NCI-H748 (cell line): Measurements from ENCODE around the gene HOXB5.
A peak's percentile ranks its signal among the peaks of the same experiment; 100 is the strongest.

Source experiments
- DNase-seq: peaks from one replicate; lab custom pipeline; 2025; ENCODE audit not compliant: unreplicated experiment; lab: John Stamatoyannopoulos, UW

The HOXB5 gene

DNA sequence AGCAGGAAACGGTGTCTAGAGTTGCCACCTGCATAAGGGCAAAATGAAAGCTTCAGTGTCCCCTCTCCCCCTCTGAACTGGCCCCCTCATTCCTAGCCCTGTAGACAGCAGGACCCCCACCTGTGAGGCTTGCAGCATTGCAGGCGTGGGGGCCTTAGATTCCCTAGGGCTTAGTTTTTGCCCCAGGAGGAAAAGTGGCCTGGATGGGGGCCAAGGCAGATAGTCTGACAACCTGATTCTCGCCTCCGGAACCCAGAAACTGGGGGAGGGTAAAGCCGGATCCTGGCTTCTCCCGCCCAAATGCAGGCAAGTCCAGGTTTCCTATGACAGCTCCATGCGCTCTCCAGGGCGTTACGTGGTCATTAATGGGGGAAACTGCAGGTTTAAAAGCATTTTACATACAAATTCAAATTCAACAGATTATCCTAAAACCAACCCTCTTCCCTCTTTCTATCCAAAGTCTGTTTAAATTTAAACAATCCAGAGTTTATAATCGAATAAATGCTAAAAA lies 11.9 kb upstream of the HOXB5 start:
- DNase-seq, result no peak

DNA sequence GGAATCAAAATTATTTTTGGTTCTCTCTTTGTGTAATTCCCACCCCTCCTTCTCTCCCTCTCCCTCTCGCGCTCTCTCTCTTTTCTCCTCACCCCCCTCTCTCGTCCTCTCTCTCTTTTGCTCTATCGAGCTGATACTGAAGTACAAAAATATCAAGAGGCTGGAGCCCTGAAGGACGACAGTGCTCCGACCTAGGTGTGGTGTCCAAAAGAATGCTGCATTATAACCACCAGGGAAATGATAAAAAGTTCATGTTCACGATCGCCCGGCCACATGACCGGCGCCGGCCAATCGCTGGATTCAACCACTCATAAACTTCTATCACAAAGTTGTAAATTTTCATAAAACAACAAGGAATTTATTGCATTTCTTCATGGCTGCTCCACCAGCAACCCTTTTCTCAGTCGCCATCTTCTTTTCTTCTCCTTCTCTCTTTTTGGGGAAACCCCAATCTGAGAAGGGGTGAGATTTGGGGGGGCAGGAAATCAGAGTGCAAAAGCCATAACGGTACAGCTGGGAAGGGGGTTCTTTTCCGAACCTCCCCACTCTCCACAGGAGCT lies 11.3 kb upstream of the HOXB5 start, which contains the start of gene HOXB6:
HOXB6 (minus strand) TSS at position 217 of the 560 bp plus-strand sequence. CDS start 6,836 bp downstream, outside the sequence.
- DNase-seq, result no peak

DNA sequence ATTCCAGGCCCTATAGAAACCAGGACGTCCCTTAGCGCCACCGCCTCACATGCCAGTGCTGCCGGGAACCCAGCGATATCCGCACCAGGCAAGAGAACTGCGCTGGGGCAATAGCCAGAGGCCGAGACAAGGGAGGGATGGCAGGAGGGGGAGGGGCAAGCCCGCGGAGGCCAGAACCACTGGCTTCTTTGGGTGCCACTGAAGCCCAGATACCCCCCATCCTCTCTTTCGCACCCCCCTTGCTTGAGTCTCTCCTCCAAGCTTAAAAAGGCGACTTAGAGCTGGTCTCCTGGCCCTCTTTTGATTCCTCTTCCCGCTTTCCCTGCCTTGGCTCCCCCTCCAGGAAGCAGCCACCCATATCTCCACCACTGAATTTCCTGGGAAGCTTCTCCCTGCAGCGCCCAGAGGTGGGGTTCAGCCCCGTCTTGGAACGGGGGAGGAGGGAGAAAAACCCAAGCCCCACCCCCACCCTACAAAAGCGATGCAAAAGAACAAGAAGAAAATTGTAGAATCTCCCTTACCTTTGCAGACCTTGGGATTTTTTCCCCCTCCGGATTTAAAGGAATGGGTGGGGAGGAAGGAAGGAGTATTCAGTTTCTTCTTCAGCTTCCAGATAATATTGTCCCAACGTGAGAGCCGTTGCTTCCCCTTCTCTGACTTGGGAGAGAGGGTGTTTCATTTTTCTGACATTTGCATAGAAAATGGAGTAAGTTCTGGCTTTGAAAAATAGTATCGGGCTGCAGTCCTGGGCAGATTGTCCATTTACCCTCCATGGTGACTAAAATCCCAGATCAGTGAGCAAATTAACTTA lies 10.6 kb upstream of the HOXB5 start:
- peak; percentile 10 for DNase-seq

DNA sequence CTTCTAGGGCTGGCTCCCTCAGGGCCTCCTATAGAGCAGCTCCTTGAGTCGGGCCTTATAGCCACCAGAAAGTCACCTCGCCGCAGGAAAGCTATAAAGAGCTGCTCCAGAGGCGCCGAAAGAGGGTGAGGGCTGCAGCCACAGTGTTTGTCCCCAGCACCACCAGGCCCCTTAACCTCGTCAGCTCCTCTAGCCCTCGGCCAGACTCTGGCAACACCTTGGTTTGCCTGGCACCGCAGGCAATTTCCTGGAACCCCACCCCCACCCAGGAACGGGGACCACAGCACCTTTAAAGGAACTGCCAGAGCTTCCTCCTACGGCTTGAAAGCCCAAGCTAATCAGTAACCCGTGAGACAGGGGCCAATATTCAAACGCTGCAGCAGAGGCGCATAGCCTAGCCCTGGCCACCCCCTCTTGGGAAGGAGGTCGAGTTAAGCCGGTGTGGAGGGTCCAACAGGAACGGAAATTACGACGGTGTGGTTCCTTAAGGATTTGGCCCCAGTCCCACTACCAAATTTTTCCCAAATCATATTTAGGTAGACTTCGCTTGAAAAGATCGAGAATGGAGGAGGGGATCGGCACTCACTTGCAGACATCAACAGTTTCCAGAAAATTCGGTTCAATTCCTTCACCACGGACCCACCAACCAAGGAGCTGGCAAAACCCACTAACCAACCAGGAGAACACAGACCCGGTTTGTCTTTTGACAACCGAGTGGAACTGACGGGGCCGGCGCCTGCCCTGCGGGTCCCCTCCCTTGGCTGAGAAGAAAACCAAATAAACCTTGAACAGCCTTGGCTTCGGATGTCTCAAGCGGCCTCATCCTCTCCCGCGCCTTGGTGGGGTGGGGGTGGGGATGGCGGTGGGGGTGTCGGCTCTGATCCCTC lies 8.2 kb upstream of the HOXB5 start:
- no peak for DNase-seq

DNA sequence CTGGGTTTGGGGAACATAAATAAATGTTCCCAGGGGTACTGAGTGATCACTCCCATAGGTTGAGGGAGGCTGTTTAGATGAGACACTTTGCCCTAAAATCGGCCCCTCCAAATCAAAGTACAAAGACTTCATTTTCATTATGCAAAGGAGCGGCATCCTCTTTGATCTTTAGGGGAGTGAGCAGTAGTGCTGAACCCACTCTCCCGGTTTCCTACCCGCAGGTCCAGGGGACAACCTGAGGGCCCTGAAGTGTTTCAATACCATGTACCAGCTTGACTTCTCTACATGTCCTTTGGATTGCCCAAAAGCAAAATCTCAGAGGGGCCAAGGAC lies 7.6 kb upstream of the HOXB5 start:
- DNase-seq, result no peak

GRCh38 chr17:48600244-48601098 lies 6.9 kb upstream of the HOXB5 start:
- peak; percentile 42 for DNase-seq

GRCh38 chr17:48599354-48599753 lies 5.8 kb upstream of the HOXB5 start:
- DNase-seq, result no peak

DNA sequence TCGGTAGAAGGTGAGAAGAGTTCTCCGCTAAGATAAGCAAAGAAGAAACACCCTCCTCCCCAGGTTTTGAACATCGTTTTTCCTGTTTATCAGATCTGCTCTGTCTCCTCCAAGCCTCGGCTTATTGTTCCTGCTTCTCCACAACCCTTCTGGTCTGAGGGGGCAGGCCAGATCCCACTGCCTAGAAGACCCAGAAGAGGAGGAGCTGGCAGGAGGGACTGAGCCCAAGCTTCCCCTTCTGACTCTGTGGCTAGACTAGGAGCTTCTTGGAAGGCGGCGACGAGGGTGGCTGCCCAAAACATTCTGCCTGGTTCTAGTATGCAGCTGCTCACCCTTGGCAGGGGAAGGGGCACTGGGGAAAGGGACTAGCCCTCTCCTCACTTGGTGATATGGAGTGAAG lies 5.2 kb upstream of the HOXB5 start:
- DNase-seq, result no peak

- DNase-seq, result peak; percentile 70
Measured at GRCh38 chr17:48597778-48598631, 4.4 kb upstream of the HOXB5 start.

DNA sequence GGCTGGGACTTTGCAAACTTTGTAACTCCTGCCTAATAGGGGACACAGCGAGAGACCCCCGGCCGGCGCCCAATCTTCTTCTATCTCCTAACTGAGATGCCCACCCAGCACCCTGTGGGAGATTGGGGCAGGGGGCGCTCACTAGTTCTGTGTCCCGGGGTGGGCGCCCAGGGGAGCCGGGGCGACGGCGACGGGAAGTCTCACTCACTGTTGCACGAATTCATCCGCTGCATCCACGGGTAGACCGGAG lies 3.9 kb upstream of the HOXB5 start:
- no peak for DNase-seq

DNA sequence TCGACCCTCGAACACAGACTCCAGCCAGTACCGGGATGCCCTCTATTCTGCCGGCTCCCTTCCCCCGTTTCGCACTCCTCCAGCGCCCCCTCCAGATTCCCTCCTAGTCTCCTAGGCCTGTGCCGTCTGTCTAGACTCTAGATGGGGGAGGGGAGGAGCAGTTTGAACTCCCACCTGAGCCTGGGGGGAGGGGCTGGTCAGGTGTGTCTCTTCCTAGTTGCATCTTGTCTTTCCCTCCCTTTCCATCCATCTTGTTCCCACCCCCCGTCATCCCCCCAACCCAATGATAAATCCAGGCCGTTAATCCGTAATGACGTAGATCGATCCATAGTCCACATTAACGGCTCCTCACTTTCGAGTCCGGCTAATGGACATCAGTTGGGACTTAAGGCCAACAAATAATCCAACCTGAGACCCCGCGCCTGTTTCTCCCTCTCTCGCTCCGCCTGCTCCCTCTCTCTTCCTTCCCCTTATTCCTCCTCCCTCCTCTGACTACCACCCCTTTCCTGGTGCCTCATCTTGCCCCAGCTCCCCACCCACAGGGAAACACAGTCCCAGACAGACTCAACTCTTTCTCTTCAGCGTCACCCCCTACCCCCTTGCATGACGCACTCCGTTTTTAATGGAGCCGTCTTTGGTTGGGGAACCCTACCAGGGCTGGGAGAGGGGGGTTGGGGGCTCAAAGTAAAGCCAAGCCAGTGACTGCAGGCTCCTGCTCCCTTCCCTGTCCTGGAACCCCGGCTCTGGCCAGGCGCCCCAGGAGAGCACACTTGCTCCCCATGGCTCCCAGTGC lies 3.4 kb upstream of the HOXB5 start:
- peak; percentile 46 for DNase-seq

DNA sequence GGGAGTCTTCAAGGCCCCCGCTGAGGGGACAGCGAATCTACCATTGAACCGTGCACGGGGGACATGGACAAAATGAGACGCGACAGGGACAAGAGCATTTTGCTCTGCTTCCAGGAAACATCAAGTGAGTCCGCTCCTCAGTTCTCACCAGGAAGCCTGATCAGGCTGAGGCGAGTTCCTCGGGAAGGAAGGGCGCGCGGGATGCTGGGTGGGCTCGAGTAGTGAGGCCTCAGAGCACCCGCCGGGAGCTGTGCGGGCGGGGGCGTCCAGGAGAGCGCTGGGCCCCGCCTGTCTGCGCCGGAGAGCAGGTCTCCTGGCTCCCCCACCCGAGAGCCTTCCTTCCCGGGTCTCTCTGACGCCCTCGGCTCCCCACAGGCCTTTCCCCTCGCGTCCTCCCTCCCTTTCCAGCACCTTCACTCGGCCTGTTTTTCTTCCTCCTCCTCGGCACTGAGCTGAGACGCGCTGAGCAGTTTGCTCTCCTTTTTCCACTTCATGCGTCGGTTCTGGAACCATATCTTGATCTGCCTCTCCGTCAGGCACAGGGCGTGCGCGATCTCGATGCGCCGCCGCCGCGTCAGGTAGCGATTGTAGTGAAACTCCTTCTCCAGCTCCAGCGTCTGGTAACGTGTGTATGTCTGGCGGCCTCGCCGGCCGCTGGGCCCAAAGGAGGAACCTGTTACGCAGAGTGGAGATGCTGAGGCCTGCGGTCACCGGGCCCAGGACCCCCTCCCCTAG lies 2.6 kb upstream of the HOXB5 start:
- peak; percentile 46 for DNase-seq

DNA sequence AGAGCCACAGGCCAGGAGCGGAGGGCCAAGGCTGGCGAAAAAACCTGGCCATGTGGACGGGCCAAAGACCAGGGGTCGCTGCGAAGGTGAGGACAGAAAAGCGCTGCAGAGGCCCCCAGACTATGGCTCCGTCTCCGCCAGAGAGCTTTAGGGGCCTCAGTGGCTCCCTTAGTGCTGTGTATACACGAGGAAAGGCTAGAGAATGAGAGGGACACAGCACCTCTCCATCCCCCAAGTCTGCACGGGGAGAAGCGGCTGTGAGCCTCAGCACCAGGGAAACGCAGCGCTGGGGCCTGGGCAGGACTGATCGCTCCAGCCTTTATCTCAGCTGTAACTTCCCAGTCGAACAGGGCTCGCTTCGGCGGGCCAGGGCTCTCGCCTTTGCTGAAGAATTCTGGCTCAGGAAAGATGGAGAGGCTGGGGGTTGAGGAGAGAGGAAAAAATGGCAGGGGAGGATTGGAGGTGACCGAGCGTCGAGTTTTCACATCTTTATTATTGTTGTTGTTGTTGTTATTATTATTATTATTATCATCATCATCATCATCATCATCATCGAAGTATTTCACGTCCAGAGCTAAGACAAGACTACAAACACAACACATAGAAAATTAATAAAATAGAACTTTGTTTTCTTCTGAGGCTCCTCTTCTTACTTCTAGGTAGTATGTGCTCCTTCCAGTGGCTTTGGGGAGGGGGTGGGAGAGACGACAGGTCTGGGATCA lies 1.9 kb upstream of the HOXB5 start:
- DNase-seq, result no peak

GRCh38 chr17:48594538-48595277 lies 1.1 kb upstream of the HOXB5 start:
- no peak for DNase-seq

DNA sequence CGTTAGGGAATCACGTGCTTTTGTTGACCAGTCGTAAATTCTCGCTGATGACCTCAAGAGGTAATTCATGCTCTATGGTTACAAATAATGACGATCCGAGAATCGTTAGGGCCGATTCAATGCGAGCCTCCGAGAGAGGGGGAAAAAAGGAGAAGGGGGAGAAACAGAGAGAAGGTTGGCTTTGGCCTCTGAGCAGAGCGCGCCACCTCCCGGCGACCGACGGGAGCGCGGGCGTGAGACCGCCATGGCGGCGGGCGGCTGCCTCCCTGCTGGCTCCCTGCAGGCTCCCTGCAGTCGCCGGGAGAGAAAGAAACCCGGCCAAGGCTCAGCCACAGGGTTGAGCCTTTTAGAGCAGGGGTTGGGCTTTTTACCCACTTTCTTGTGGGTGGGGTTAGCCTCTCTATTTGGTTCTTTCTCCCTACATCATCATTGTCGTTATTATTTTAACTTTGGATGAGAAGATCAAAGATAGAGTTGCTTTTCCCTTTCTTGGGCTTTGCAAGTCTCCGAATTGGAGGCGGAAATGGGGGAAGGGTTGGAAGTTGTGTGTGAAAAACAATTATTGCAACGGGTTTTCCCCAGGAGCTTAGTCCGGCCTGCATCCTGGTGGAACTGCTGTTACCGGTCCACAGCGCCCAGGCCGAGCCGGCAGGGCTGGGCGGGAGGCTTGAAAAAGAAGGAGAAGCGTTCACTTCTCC lies 410 bp upstream of the HOXB5 start:
- peak; percentile 94 for DNase-seq

DNA sequence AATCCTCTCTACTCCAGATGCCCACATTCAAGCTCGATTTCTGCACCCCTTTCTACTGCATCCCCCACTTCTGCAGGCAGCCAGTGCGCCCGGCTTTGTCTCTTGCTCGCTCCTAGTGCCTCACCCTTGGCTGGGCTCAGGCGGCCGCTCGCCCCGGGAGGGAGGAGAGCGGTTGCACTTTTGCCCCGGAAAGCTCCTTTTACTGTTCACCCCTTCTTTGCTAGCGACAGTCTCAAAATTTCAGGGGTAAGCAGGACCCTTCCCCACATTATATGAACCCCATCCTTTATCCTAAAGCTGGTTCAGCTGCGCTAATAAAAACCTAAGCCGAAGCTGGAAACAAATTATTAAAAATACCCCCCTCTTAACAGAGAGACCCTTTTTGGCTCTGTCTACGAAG lies 1.0 kb downstream of the HOXB5 start:
- peak; percentile 24 for DNase-seq

GRCh38 chr17:48592057-48592514 lies 1.5 kb downstream of the HOXB5 start:
- no peak for DNase-seq
